ENCODE data around the gene UXT. TPM values are rescaled to one million over a fixed set of nuclear protein-coding genes. Genes with fewer than 3 reads are reported as not detected.
"Not testable (repeated sequence)": the region's sequence is repeated elsewhere in the genome, so short reads cannot be mapped to it uniquely, and the experiment has no call there.

The UXT gene
- total and polyA plus RNA-seq, 2 of the 13 experiments (the other 11 are each of a cell fraction or from before 2014, with no cell fraction given): 107 to 123 TPM

- ATAC-seq (no peak), FAIRE-seq (no peak), DNase-seq (ENCODE audit: low spot score) (no peak)
- Histone ChIP-seq H3K36me3 (replicated peaks in 1 of 2; ENCODE audit: control insufficient read depth in 1 of 2, insufficient read depth in 2 of 2, low read length in 2 of 2) (no peaks in the 10 kb centered on the region), H4K20me1 (ENCODE audit: insufficient read depth, low read length) (no peaks in the 10 kb centered on the region), H3K4me2 (ENCODE audit: low read depth, low read length) (no peak overlapping the region), H3K79me2 (ENCODE audit: insufficient read depth, low read length) (no peaks in the 10 kb centered on the region), H3K9me3 (ENCODE audit: low read length) (no peaks in the 10 kb centered on the region), H3K27me3 (ENCODE audit: control insufficient read depth in 1 of 2, insufficient read depth in 2 of 2, low read length in 2 of 2) (no peaks in the 10 kb centered on the region), H2AFZ (ENCODE audit: low read length) (no peak overlapping the region), H3K4me1 (ENCODE audit: insufficient read depth, low read length) (no peaks in the 10 kb centered on the region), H3K27ac (ENCODE audit: extremely low read length, insufficient read depth, low read length) (no peak overlapping the region), H3K9ac (ENCODE audit: insufficient read depth, low read depth, low read length) (no peak overlapping the region), H3K4me3 (replicated peaks in 1 of 3; ENCODE audit: insufficient read depth in 1 of 3, low read depth in 2 of 3, low read length in 3 of 3) (no peak overlapping the region)
- POLR2A ChIA-PET: no interaction called here
- intact Hi-C loops (cut with micrococcal nuclease; ENCODE audit: unreplicated experiment): no loop called here
- WGBS (ENCODE audit: low lambda C conversion rate): 52% methylated on average over 5 of the region's 5 CpGs
- no peak for TF ChIP-seq RARG (CRISPR knock-in tag; IDR thresholded peaks at IDR 0.05; ENCODE audit: low read depth)
- CTCF ChIA-PET (ENCODE audit: low intra/inter-chr PET ratio, low total read pairs): no interaction called here
- in situ Hi-C loops (cut with HindIII; ENCODE audit: extremely low pct_ligation_motif_present, low pct_unique_long_range_greater_than_20kb): no loop called here
- no TSS peak for BruUV-seq (replicated peaks)
Observed at GRCh38 chrX:47674776-47675175, 15.8 kb upstream of the UXT start.

GRCh38 chrX:47665797-47666196, 6.8 kb upstream of the UXT start:
- H3K27me3 ChIP-seq (ENCODE audit: control insufficient read depth in 1 of 2, insufficient read depth in 2 of 2, low read length in 2 of 2); ATAC-seq; intact Hi-C loops (cut with micrococcal nuclease; ENCODE audit: unreplicated experiment); DNase-seq (ENCODE audit: low spot score); BruUV-seq (replicated peaks); in situ Hi-C loops (cut with HindIII; ENCODE audit: extremely low pct_ligation_motif_present, low pct_unique_long_range_greater_than_20kb); H2AFZ ChIP-seq (ENCODE audit: low read length); POLR2A ChIA-PET; H3K4me1 ChIP-seq (ENCODE audit: insufficient read depth, low read length); H3K9ac ChIP-seq (ENCODE audit: insufficient read depth, low read depth, low read length); FAIRE-seq; H3K27ac ChIP-seq (ENCODE audit: extremely low read length, insufficient read depth, low read length); CTCF ChIA-PET (ENCODE audit: low intra/inter-chr PET ratio, low total read pairs); H4K20me1 ChIP-seq (ENCODE audit: insufficient read depth, low read length); H3K79me2 ChIP-seq (ENCODE audit: insufficient read depth, low read length); H3K4me2 ChIP-seq (ENCODE audit: low read depth, low read length); H3K36me3 ChIP-seq (replicated peaks in 1 of 2; ENCODE audit: control insufficient read depth in 1 of 2, insufficient read depth in 2 of 2, low read length in 2 of 2); H3K9me3 ChIP-seq (ENCODE audit: low read length); H3K4me3 ChIP-seq (replicated peaks in 1 of 3; ENCODE audit: insufficient read depth in 1 of 3, low read depth in 2 of 3, low read length in 3 of 3): not testable (repeated sequence)
- 64% methylated on average over 4 of the region's 4 CpGs for WGBS (ENCODE audit: low lambda C conversion rate)

GRCh38 chrX:47664737-47665136, 5.8 kb upstream of the UXT start:
- H3K79me2 ChIP-seq (ENCODE audit: insufficient read depth, low read length): no peaks in the 10 kb centered on the region
- no peak overlapping the region for H3K4me2 ChIP-seq (ENCODE audit: low read depth, low read length)
- H3K4me1 ChIP-seq (ENCODE audit: insufficient read depth, low read length): peaks cover 4% of the 10 kb centered on the region
- WGBS (ENCODE audit: low lambda C conversion rate): 63% methylated on average over 5 of the region's 5 CpGs
- no peak for TF ChIP-seq JARID2 (CRISPR knock-in tag; IDR thresholded peaks at IDR 0.05; ENCODE audit: insufficient replicate concordance)
- ATAC-seq (no peak), DNase-seq (ENCODE audit: low spot score) (peak; percentile 4), FAIRE-seq (no peak)
- no TSS peak for BruUV-seq (replicated peaks)
- no peak overlapping the region for H2AFZ ChIP-seq (ENCODE audit: low read length)
- no peak overlapping the region for H3K27ac ChIP-seq (ENCODE audit: extremely low read length, insufficient read depth, low read length)
- no peaks in the 10 kb centered on the region for H3K9me3 ChIP-seq (ENCODE audit: low read length)
- intact Hi-C loops (cut with micrococcal nuclease; ENCODE audit: unreplicated experiment): no loop called here
- H3K9ac ChIP-seq (ENCODE audit: insufficient read depth, low read depth, low read length): no peak overlapping the region
- no peaks in the 10 kb centered on the region for H3K36me3 ChIP-seq (replicated peaks in 1 of 2; ENCODE audit: control insufficient read depth in 1 of 2, insufficient read depth in 2 of 2, low read length in 2 of 2)
- CTCF ChIA-PET (ENCODE audit: low intra/inter-chr PET ratio, low total read pairs): no interaction called here
- no peak overlapping the region for H3K4me3 ChIP-seq (replicated peaks in 1 of 3; ENCODE audit: insufficient read depth in 1 of 3, low read depth in 2 of 3, low read length in 3 of 3)
- POLR2A ChIA-PET: no interaction called here
- H4K20me1 ChIP-seq (ENCODE audit: insufficient read depth, low read length): no peaks in the 10 kb centered on the region
- in situ Hi-C loops (cut with HindIII; ENCODE audit: extremely low pct_ligation_motif_present, low pct_unique_long_range_greater_than_20kb): no loop called here
- no peaks in the 10 kb centered on the region for H3K27me3 ChIP-seq (ENCODE audit: control insufficient read depth in 1 of 2, insufficient read depth in 2 of 2, low read length in 2 of 2)
